ENCODE results near the gene CTNNA2. TPM values are rescaled to one million over a fixed set of nuclear protein-coding genes. Genes with fewer than 3 reads are reported as not detected.

Gene CTNNA2
- total RNA-seq, 1 experiment from 2014 or later, result 0.54 TPM

GRCh38 chr2:79640001-79640400 lies 127.2 kb downstream of the CTNNA2 start:
- TF ChIP-seq, protein P1, sequence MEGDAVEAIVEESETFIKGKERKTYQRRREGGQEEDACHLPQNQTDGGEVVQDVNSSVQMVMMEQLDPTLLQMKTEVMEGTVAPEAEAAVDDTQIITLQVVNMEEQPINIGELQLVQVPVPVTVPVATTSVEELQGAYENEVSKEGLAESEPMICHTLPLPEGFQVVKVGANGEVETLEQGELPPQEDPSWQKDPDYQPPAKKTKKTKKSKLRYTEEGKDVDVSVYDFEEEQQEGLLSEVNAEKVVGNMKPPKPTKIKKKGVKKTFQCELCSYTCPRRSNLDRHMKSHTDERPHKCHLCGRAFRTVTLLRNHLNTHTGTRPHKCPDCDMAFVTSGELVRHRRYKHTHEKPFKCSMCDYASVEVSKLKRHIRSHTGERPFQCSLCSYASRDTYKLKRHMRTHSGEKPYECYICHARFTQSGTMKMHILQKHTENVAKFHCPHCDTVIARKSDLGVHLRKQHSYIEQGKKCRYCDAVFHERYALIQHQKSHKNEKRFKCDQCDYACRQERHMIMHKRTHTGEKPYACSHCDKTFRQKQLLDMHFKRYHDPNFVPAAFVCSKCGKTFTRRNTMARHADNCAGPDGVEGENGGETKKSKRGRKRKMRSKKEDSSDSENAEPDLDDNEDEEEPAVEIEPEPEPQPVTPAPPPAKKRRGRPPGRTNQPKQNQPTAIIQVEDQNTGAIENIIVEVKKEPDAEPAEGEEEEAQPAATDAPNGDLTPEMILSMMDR (IDR thresholded peaks at IDR 0.05), result no peak
- no peak for TF ChIP-seq REST (IDR thresholded peaks at IDR 0.05; ENCODE audit: insufficient read depth in 1 of 2, low read depth in 2 of 2, low read length in 1 of 2)
- TF ChIP-seq TCF7L2 (IDR thresholded peaks at IDR 0.05; ENCODE audit: low read depth, low read length), result no peak
- TF ChIP-seq SIN3A (IDR thresholded peaks at IDR 0.05; ENCODE audit: borderline replicate concordance, insufficient read depth, low read depth, low read length), result no peak
- no peak for TF ChIP-seq POLR2AphosphoS5 (IDR thresholded peaks at IDR 0.05; ENCODE audit: low read depth, low read length)
- H3K9me3 ChIP-seq (ENCODE audit: control insufficient read depth, insufficient read depth, low read depth, low read length), result peaks cover 3% of the 10 kb centered on the region; the same call in 1 of the 2 replicates
- no peaks in the 10 kb centered on the region for H3K4me1 ChIP-seq (ENCODE audit: control insufficient read depth, insufficient read depth, low read length)
- H3K27ac ChIP-seq (ENCODE audit: low read length), result no peak overlapping the region
- H3K36me3 ChIP-seq (ENCODE audit: control insufficient read depth, insufficient read depth, low read length), result no peaks in the 10 kb centered on the region
- ATAC-seq, result no peak
- intact Hi-C loops (cut with micrococcal nuclease; ENCODE audit: unreplicated experiment) (no loop called here), in situ Hi-C loops (cut with HindIII; ENCODE audit: low pct_unique_long_range_greater_than_20kb, low sequenced_read_pairs) (no loop called here)
- CTCF ChIA-PET, result no interaction called here
- no peaks in the 10 kb centered on the region for H3K27me3 ChIP-seq (ENCODE audit: control insufficient read depth, insufficient read depth, low read length)
- no TSS peak for BruUV-seq (replicated peaks)
- no peak for DNase-seq (ENCODE audit: low read depth, low spot score)
- no peak overlapping the region for H3K4me3 ChIP-seq (ENCODE audit: low read depth in 2 of 2, low read length in 2 of 2)
- POLR2A ChIA-PET, result no interaction called here

DNA sequence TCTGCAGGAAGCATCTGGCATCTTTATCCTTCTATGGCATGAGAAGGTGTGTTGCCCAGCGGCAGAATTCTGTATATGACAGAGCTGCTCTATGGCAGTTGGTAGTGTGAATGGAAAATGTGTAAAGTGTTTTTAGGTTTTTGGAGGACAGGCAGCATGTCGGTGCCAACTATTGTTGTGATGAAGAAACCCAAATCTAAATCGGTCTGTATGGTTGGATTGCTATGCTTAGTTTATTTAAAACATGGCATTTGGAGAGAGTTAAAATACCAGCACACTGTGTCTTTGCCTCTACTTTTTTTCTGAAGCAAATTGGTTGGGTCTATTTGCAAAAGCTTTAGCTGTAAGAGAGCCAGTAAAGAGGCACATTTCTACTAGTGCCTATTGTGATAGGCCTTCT lies 136.7 kb downstream of the CTNNA2 start:
- ATAC-seq (no peak), DNase-seq (ENCODE audit: low read depth, low spot score) (no peak)
- ChIA-PET CTCF (no interaction called here), POLR2A (no interaction called here)
- TF ChIP-seq POLR2AphosphoS5 (IDR thresholded peaks at IDR 0.05; ENCODE audit: low read depth, low read length) (no peak), SIN3A (IDR thresholded peaks at IDR 0.05; ENCODE audit: borderline replicate concordance, insufficient read depth, low read depth, low read length) (no peak), TCF7L2 (IDR thresholded peaks at IDR 0.05; ENCODE audit: low read depth, low read length) (no peak), REST (IDR thresholded peaks at IDR 0.05; ENCODE audit: insufficient read depth in 1 of 2, low read depth in 2 of 2, low read length in 1 of 2) (no peak)
- TF ChIP-seq, protein P1 (IDR thresholded peaks at IDR 0.05), result no peak
- Histone ChIP-seq H3K27ac (ENCODE audit: low read length) (no peak overlapping the region), H3K4me3 (ENCODE audit: low read depth in 2 of 2, low read length in 2 of 2) (no peak overlapping the region), H3K4me1 (ENCODE audit: control insufficient read depth, insufficient read depth, low read length) (no peaks in the 10 kb centered on the region), H3K27me3 (ENCODE audit: control insufficient read depth, insufficient read depth, low read length) (no peaks in the 10 kb centered on the region), H3K36me3 (ENCODE audit: control insufficient read depth, insufficient read depth, low read length) (no peaks in the 10 kb centered on the region), H3K9me3 (ENCODE audit: control insufficient read depth, insufficient read depth, low read depth, low read length) (no peaks in the 10 kb centered on the region)
- in situ Hi-C loops (cut with HindIII; ENCODE audit: low pct_unique_long_range_greater_than_20kb, low sequenced_read_pairs), result no loop called here
- BruUV-seq (replicated peaks), result no TSS peak
- intact Hi-C loops (cut with micrococcal nuclease; ENCODE audit: unreplicated experiment), result no loop called here

Data from Panc1 (cell line).